Thyroid gland (tissue), 4 donors: ENCODE measurements around the gene NEDD4L. TPM values are rescaled to one million over a fixed set of nuclear protein-coding genes. Genes with fewer than 3 reads are reported as not detected.
A peak's percentile ranks its signal among the peaks of the same experiment; 100 is the strongest.

ENCODE experiments used
- DNase-seq, 2 donors: peaks; one replicate each; pipeline ENCODE4 v3.0.0-alpha.2; 2019
- H3K27ac ChIP-seq, 3 donors: fragments of 200-600 bp; sonication (generic); 1 replicate in 2 of 3; 2 replicates in 1 of 3; pipeline ENCODE4 v1.5.1; 2016 to 2019; ENCODE audit warnings: mild to moderate bottlenecking in 1 of 3, moderate library complexity in 1 of 3
- H3K27me3 ChIP-seq: fragments of 200-600 bp; sonication (generic); one replicate; pipeline ENCODE4 v1.5.1; 2019
- H3K36me3 ChIP-seq, 2 donors: fragments of 200-600 bp; sonication (generic); one replicate each; pipeline ENCODE4 v1.5.1; 2016 to 2019
- H3K4me1 ChIP-seq, 2 donors: fragments of 200-600 bp; sonication (generic); one replicate each; pipeline ENCODE4 v1.5.1; 2017 to 2019
- H3K4me3 ChIP-seq, 3 donors: fragments of 200-600 bp; sonication (generic); replicated peaks in 1 of 3; 1 replicate in 2 of 3; 2 replicates in 1 of 3; pipeline ENCODE4 v1.5.1; 2016; ENCODE audit warnings: mild to moderate bottlenecking in 1 of 3
- H3K9me3 ChIP-seq: fragments of 200-600 bp; sonication (generic); one replicate; pipeline ENCODE4 v1.5.1; 2017
- CTCF ChIP-seq, 6 experiments: fragments of 200-600 bp in 3 of 6; fragments of 450-650 bp in 3 of 6; sonication (generic) in 3 of 6; IDR thresholded peaks; one replicate each; pipeline ENCODE4 v1.5.1; 2016 to 2019; ENCODE audit warnings: antibody characterized with exemption in 6 of 6, mild to moderate bottlenecking in 2 of 6, inconsistent platforms in 1 of 6, moderate library complexity in 1 of 6
- POLR2A ChIP-seq, 2 donors: fragments of 450-650 bp; IDR thresholded peaks; one replicate each; pipeline ENCODE4 v1.6.1; 2017; ENCODE audit warnings: antibody characterized with exemption in 2 of 2, mild to moderate bottlenecking in 2 of 2, moderate library complexity in 1 of 2
- WGBS, 2 donors: methylation state at CpG; one replicate each; pipeline ENCODE4 v1.1.5; 2017; 5-methylcytosine and 5-hydroxymethylcytosine counted together
- intact Hi-C: fragments of 100-400 bp; cut with DNase I; formaldehyde crosslinking; loops from one replicate; pipeline ENCODE4 v1.15.1; 2023
- total RNA-seq, 4 donors: library from RNA; depleted of rRNA; stranded (reverse); fragments of >200 nt; gene quantifications; one replicate each; pipeline ENCODE4 v1.2.3, GENCODE V29; 2016

NEDD4L gene
- total RNA-seq, 4 donors from 2014 or later = 61.5 to 105 (median 78.0) TPM

DNA sequence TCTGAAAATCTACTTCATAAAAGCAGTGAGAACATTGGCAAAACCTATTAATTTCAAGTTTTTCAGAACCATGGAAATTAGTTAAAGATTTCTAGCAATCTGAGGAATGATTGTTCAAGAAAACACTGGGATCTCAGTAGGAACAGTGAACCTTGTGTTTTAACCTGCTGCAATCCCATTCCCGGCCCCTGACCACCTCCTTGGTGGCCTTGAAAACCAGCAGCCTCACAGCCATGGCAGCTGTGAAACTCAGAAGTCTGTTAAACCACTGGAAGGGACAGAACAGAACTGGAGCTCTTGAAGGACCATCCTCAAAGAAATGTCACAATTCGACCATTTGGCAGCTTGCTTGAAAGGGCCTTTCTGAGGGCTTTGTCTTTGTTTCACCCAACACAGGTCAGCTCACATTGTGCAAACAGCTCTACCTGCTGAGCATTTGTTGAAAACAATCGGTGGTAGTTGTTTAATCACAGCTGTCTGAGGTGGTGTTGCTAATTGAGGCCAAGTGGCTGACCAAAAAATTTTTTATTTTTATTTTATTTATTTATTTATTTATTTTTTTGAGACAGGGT, 25.8 kb downstream of the NEDD4L start:
- Histone ChIP-seq H3K9me3 (no peaks in the 10 kb centered on the region), H3K4me3 (no peak overlapping the region), H3K27me3 (no peaks in the 10 kb centered on the region), H3K4me1 (peaks cover 8 to 15% of the 10 kb centered on the region in 2 donors), H3K27ac (no peak overlapping the region), H3K36me3 (no peaks in the 10 kb centered on the region)
- intact Hi-C loops = no loop called here
- 67 to 69% methylated on average over 3 of the region's 3 CpGs for whole genome bisulfite sequencing, 2 donors
- no peak for DNase-seq
- no peak for TF ChIP-seq CTCF (IDR thresholded peaks at IDR 0.05)
- TF ChIP-seq POLR2A (IDR thresholded peaks at IDR 0.05) = no peak

DNA sequence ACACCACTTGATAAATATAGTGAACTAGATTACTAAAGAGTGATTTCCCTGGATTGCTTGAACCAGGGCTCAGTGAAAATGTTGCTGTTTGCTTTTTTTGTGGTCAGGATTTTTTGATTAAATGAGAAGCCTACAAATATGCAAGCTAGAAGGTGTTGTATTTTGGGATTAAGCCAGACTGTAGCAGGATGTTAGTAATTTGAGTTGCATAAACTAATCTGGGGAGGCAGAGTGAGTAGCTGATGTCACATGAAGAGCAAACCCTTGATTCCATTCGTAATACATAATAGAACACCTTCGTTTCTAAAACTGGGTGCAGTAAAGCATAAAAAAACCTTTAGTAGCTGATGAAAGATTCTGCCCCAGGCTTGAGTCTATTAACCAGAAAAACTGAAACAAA, 32.0 kb downstream of the NEDD4L start:
- WGBS, 2 donors = 22 to 39% methylated on average over 2 of the region's 2 CpGs
- TF ChIP-seq CTCF (IDR thresholded peaks at IDR 0.05) (no peak), POLR2A (IDR thresholded peaks at IDR 0.05) (no peak)
- no peaks in the 10 kb centered on the region for H3K9me3 ChIP-seq
- intact Hi-C loops = no loop called here
- H3K27me3 ChIP-seq = no peaks in the 10 kb centered on the region
- H3K4me1 ChIP-seq = peaks cover 4 to 24% of the 10 kb centered on the region in 2 donors
- H3K36me3 ChIP-seq = no peaks in the 10 kb centered on the region
- H3K4me3 ChIP-seq = no peak overlapping the region
- no peak for DNase-seq
- no peak overlapping the region for H3K27ac ChIP-seq

DNA sequence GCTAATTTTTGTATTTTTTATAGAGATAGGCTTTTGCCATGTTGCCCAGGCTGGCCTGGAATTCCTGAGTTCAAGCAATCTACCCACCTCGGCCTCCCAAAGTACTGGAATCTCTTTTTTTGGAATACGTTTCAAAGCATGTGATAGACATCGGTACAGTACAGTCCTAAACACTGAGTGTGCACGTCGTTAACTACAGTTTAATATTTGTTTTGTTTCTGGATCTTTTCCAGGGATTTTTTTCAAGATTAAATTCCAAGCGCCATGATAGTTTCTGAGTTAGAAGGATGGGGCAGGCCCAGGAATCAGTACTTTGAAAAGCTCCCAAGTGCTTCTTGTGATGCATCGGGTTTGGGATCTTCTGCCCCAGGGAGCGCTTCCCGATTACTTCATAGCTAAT, 33.3 kb downstream of the NEDD4L start:
- Histone ChIP-seq H3K27me3 (no peaks in the 10 kb centered on the region), H3K4me1 (peaks cover 4 to 24% of the 10 kb centered on the region in 2 donors)
- TF ChIP-seq POLR2A (IDR thresholded peaks at IDR 0.05) = no peak
- TF ChIP-seq CTCF (IDR thresholded peaks at IDR 0.05) = no peak

DNA sequence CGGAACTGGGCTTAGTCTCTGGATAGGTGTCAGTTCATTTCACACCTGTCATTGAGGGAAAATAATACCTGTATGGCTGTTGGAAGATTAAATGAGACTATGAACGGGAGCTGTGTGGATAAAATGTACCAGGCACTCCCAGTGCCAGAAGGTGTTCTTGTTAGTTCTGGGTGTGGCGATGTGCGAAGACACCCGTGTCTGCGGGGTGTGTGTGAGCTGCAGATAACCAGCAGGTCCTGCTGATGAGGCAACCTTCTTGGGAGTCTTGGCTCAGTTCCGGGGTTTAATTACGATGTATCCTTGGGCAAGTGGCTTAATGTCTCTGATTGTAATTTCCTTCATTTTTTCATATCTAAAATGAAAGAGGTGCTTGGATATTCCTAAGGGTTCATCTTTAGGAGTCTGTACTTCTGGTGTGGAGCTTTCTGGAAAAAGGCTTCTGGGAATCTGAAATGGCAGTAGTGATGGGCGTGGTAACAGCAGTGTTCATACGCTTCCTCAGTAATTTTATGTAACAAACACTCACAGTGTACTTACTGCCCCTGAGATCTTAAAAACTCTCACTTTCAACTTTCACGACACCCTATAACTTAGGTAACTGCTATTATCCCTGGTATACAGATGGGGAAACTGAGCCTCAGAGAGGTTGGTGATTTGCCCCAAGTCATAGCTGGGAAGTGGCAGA, 35.0 kb downstream of the NEDD4L start:
- H3K9me3 ChIP-seq = no peaks in the 10 kb centered on the region
- intact Hi-C loops = no loop called here
- H3K36me3 ChIP-seq = no peaks in the 10 kb centered on the region
- DNase-seq = peak in 1 of 2 donors; percentile 27
- peaks cover 4 to 24% of the 10 kb centered on the region in 2 donors for H3K4me1 ChIP-seq
- H3K27ac ChIP-seq = peak overlapping the region in 1 of 3 donors; percentile 15
- 93 to 94% methylated on average over 11 of the region's 11 CpGs for WGBS, 2 donors
- TF ChIP-seq POLR2A (IDR thresholded peaks at IDR 0.05) = no peak
- no peak for TF ChIP-seq CTCF (IDR thresholded peaks at IDR 0.05)
- H3K4me3 ChIP-seq = no peak overlapping the region
- H3K27me3 ChIP-seq = no peaks in the 10 kb centered on the region

More for the DNA sequence above, 33.3 kb downstream of the NEDD4L start:
- H3K9me3 ChIP-seq = no peaks in the 10 kb centered on the region
- WGBS, 2 donors = 84 to 91% methylated on average over 9 of the region's 9 CpGs
- intact Hi-C loops = no loop called here
- no peak overlapping the region for H3K4me3 ChIP-seq
- no peak for DNase-seq
- no peak overlapping the region for H3K27ac ChIP-seq
- no peaks in the 10 kb centered on the region for H3K36me3 ChIP-seq

- WGBS, 2 donors = 92 to 96% methylated on average over 3 of the region's 3 CpGs
- intact Hi-C loops = no loop called here
Observed at GRCh38 chr18:58080451-58080850, 36.4 kb downstream of the NEDD4L start.

More at GRCh38 chr18:58080451-58080850, 36.4 kb downstream of the NEDD4L start:
- Histone ChIP-seq H3K36me3 (no peaks in the 10 kb centered on the region), H3K4me1 (peaks cover 4 to 24% of the 10 kb centered on the region in 2 donors), H3K9me3 (no peaks in the 10 kb centered on the region), H3K27me3 (no peaks in the 10 kb centered on the region), H3K4me3 (no peak overlapping the region), H3K27ac (no peak overlapping the region)
- no peak for TF ChIP-seq POLR2A (IDR thresholded peaks at IDR 0.05)
- no peak for TF ChIP-seq CTCF (IDR thresholded peaks at IDR 0.05)
- DNase-seq = no peak
